ENCODE measurements around the gene TEC. TPM values are rescaled to one million over a fixed set of nuclear protein-coding genes. Genes with fewer than 3 reads are reported as not detected.
"Not testable (repeated sequence)": the region's sequence is repeated elsewhere in the genome, so short reads cannot be mapped to it uniquely, and the experiment has no call there.

The TEC gene
- total RNA-seq, 1 experiment from 2014 or later, result 7.3 TPM

DNA sequence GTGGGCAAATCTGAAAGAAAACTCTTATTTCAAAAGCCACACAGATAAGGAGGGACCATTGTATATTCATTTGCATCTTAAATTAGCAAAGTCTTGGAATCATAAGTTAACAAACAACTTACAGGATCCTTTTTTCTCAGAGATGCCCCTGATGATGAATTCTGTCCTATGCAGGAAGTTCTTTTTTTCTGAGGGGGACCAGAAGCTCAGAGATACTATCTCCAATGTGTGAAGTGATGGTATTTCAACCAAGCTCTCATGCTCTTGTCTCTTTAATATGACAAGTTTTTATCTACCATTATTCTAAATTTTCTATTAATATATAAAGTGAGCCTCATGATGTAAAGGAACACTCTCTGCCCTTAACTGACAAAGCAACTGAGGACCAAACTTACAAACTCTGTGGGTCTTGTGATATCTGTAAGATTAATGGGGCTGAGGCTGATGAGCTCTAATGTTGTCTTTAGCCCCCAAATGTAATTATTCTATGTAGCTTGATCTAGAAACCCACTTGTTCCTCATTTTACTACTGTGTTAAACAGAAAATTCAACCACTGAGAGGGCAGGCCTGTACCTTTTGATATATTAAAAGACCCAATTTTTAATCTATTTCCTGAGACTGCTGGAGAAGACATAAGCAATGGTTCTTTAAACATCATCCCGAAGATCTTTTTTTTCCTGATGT lies 27.0 kb downstream of the TEC start:
- no peak for DNase-seq (ENCODE audit: low read depth)

DNA sequence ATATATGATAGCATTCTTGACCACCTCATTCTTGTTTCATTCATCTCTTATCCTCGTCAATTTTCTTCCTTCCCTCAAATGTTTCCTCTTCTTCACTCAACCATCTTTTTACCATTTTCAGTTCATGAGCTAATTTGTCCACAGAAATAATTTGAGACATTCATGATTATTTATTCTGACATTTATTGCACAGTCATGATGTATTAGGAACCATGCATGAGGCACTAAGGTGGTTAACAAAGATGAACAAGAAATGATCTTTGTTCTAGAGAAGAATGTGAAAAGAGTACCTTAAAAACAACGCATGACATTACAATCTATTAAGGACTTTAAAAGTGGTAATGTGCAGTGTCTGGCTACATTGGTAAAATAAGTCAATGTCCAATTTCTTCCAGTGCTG lies 27.9 kb downstream of the TEC start:
- no peak for DNase-seq (ENCODE audit: low read depth)

GRCh38 chr4:48237996-48238645 lies 31.5 kb downstream of the TEC start:
- DNase-seq (ENCODE audit: low read depth), result no peak

DNA sequence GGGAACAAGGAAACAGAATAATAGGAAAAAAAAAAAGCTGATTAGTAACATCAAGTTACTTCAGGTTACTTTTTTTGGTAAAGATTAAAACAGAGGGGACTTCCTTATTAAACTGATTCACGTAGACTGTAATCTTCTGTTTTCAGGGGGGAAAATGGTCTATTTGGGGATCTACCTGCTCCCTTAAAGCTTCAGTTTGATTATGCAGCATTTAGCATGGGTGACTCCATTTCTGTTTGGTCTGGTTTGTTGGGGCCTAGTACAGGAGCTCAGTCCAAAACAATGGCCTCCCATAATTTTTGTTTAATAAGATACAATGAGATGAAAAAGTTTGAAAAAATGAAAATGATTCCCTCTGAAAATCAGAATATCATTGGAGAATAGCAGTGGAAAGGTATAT lies 34.6 kb downstream of the TEC start:
- no peak for DNase-seq (ENCODE audit: low read depth)

DNA sequence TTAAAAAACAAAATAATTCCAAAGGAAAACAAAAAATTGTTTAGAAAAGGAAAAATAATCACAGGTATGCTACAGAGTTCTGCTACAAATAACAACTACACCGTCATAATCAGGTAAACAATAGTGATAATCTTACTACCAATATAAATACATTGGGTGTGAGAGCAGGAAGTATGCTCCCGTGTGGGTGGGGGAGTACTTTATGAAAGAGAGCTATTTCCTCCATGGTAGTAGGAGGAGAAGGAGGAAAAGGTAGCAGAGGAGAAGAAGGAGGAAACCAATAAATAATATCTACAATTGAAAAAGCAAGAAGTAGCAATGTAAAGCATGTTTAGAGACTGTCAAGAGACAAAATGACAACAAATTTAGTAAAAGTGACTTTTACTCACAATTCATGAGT lies 35.1 kb downstream of the TEC start:
- no peak for DNase-seq (ENCODE audit: low read depth)

DNA sequence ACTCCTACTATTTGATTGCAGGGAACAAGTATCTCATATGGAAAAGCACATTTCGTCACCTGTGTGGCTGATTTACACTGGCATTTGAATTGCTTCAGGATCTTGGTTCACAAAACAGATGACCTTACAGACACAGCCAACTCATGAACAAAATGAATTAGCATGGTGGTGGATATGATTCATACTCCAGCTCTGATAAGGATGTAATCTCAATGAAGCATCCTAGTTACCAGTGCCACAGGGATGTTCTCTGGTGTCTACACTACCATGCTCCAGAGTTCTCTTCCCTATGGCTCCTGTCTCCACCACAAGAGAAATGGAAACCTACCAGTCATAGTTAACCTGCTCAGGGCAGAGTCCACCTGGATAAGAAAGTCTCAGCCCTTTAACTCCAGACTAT lies 40.7 kb downstream of the TEC start:
- DNase-seq (ENCODE audit: low read depth), result no peak

GRCh38 chr4:48227662-48228061 lies 42.0 kb downstream of the TEC start:
- no peak for DNase-seq (ENCODE audit: low read depth)

GRCh38 chr4:48226199-48226598 lies 43.4 kb downstream of the TEC start:
- no peak for DNase-seq (ENCODE audit: low read depth)

DNA sequence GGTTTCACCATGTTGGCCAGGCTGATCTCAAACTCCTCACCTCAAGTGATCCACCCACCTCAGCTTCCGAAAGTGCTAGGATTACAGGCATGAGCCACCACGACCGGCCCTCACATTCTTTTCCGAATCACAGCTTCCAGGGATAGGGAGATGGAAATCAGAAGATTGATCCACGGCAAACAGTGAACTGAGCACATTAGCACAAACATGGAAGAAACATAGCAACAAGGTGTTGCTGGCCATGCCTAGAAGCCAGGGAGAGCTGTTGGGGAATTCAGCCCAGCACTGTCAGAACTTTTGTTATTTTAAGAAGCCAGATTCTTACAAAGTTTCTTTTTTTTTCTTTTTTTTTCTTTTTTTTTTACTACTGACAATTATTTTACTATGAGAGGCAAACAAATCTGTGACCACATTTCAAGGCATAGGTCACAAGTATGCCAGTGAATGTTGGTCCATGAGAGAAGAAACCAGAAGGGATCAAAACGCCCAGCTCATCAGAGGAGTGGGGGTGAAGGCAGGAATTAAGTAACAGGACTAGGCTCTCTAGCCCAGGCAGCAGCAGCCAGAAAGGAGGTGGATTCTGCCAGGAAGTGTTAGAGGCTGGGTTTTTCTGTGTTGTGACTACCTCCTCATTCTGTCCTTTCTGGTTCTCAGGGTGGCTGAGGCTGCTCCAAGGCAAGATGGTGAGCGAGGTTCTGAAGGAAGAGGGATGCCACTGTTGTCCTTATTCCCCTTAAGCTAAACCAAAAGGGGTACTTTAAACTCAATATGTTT lies 44.1 kb downstream of the TEC start:
- DNase-seq (ENCODE audit: low read depth), result no peak

DNA sequence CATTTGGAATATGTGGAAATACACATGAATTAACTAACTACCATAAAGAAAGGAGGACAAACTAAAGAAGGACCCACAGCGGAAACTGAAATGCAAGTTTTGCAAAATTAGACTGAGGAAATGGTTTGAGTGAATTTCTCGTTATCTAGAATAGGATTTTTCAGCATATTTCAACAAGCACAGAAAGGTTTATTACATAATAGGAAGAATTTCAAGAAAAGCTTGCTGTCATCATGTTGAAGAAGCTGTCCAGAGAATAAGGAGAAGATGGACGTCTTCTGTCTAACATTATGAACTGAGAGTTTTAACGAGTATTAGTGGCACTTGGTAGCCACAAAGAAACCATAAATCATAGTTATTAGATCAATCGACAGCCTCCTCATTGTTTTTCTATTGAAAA lies 45.0 kb downstream of the TEC start:
- DNase-seq (ENCODE audit: low read depth), result no peak

GRCh38 chr4:48223633-48224295 lies 45.9 kb downstream of the TEC start:
- DNase-seq (ENCODE audit: low read depth), result peak; percentile 84

DNA sequence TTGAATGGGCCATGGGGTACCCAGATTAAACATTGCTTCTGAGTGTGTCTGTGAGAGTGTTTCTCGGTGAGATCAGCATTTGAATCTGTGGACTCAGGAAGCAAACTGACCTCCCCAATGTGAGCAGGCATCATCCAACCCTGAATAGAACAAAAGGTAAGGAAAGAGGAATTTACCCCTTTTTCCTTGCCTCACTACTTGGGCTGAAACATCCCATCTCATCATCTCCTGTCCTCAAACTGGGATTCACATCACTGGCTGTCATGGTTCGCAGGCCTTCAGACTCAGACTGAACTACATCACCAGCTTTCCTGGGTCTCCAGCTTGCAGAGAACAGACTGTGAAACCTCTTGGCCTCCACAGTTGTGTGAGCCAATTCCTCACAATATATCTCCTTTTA lies 47.1 kb downstream of the TEC start:
- DNase-seq (ENCODE audit: low read depth), result no peak

DNA sequence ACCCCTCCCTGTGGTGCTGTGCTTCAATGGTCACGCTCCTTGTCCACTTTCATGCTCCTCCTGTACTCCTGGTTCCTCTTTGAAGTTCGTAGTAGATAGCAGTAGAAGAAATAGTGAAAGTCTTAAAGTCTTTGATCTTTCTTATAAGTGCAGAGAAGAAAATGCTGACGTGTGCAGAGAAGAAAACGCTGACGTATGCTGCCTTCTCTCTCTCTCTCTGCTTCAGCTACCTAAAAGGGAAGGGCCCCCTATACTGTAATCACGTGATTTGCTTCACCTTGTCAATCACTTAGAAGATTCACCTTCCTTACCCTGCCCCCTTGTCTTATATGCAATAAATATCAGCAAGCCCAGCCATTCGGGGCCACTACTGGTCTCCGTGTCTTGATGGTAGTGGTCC lies 50.2 kb downstream of the TEC start:
- DNase-seq (ENCODE audit: low read depth), result not testable (repeated sequence)

DNA sequence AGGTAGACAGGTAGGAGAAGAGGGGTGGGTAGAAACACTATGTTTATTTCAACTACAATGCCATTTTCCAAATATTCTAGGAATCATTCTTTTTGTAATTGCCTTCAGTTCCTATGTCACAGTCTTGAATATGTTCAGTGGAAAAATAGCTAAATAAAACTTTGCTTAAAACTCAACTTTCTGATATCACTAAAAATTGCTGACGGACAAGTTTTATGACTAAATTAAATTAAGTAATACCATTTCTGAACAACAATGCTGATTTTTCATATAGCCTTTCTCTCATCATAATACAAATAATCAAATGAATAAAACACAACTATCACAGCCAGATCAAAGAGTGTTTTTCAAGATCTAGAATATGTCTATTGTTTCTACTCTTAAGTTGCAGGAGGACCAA lies 53.1 kb downstream of the TEC start:
- no peak for DNase-seq (ENCODE audit: low read depth)

- no peak for DNase-seq (ENCODE audit: low read depth)
These were observed 53.7 kb downstream of the TEC start for GRCh38 chr4:48215977-48216376.

DNA sequence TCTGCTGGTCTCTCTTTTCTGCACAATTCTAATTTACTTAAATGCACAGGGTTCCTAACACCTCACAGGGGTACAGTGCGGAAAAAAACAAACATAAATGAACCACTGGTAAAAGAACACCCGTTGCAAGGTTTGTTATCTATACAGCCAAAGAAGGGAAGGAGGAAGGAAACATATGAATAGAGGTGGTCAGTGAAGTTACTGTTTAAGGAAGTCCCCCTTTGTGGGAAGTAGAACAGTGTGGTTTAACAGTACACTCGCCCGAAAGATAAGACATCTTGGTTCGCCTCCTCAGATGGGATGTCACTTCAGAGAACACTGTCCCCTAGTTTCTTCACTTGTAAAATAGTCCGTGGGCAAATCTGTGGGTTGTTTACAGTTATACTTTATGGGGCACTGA lies 57.5 kb downstream of the TEC start:
- no peak for DNase-seq (ENCODE audit: low read depth)

- no peak for DNase-seq (ENCODE audit: low read depth)
These were observed 58.7 kb downstream of the TEC start for GRCh38 chr4:48210966-48211328.

- DNase-seq (ENCODE audit: low read depth), result no peak
These were observed 64.0 kb downstream of the TEC start for GRCh38 chr4:48205626-48206025.

- DNase-seq (ENCODE audit: low read depth), result no peak
These were observed 64.5 kb downstream of the TEC start for GRCh38 chr4:48205107-48205506.

DNA sequence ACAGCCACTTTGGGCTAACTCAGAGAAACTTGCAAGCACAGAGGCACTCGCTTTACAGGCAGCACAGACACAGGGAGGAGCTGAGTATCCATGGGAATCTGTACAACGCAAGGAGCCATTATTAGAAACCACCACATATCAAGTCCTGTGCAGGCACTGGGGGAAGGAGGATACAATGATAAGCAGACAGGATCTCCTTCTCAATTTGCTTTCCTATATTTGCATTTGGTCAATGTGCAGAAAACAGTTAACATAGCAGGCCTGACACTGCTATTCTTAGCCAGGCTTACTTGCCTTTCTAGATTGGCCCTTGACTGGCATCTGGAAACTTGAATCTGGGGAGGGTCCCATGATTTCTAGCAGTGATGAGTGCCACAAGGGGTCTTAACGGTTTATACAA lies 65.8 kb downstream of the TEC start:
- DNase-seq (ENCODE audit: low read depth), result no peak

GRCh38 chr4:48197643-48198237 lies 71.9 kb downstream of the TEC start:
- DNase-seq (ENCODE audit: low read depth), result no peak
